HG02571 (cell line): ENCODE measurements around the gene MMP24OS.
A peak's percentile ranks its signal among the peaks of the same experiment; 100 is the strongest.

Experiments
- ATAC-seq: cut with Tn5 transposase; IDR thresholded peaks from one replicate; pipeline ENCODE4 v1.9.1; 2021; ENCODE audit warnings: mild to moderate bottlenecking, moderate library complexity; ENCODE audit not compliant: unreplicated experiment

Gene MMP24OS

DNA sequence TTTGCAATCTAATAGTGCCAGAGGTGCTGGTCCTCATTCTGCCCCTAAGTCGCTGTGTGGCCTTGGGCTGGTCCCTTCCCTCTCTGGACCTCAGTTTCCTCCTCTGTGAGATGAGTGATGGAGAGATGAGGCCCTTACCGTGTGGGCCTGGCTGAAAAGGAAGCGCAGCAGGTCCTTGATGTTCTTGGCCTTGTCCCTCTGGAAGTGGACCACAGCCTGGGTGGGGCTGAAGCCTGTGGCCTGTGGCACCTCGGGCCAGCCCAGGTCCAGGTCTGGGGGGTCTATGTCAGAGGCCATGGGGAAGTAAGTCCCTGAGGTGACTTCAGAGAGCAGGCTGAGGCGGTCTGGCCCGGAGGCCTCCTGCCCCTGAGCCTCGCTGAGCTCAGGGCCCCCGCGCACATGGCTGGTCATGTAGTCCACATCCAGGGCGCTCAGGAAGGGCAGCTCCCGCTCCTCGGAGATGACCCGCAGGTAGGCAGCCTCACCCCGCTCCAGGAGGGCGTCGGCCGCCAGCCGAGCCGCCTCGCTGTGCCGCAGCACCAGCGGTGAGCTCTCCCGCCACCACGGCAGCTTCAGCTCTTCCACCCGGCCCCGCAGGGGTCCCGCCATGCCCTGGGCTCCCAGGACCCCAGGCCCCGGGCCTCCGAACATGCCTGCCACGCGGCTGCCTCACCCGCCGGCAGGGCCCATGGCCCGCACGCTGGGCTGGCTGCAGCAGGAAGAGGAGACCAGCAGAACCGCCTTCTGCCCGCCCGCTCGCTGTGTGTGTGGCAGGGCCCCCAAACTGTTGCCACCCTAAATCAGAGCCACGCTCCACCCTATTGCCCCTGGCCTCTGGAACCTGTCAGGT, 14.0 kb upstream of the MMP24OS start, which contains the start of gene FAM83C:
TSS of gene FAM83C (minus strand) at position 772 of the 850 bp plus-strand sequence. CDS start at position 651, 121 bp downstream.
- ATAC-seq: no peak

DNA sequence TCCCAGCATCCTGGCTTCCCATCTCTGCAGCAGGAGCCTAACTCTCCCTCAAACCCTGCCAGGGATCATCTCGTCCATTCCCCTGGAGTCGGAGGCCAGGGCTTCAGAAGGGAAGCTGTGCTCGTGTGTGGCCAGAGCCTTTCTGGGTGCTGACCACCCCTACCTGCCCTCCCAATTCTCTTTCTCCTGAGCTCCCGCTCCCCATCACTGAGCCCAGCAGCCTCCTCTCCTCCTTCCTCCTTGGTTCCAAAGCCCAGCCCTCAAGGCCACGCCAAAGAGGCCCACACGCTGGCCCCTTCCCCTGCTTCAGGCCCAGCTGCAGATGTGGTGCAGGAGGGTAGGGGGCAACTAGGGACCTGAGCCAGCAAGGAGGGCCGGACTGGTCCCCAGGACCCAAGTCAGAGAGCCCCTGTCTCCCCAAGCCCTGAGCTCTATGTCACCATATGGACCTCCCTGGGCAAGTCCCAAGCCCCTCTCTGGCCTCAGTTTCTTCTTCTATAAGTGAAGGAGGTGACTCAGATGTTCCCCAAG, 13.0 kb upstream of the MMP24OS start:
- no peak for ATAC-seq

DNA sequence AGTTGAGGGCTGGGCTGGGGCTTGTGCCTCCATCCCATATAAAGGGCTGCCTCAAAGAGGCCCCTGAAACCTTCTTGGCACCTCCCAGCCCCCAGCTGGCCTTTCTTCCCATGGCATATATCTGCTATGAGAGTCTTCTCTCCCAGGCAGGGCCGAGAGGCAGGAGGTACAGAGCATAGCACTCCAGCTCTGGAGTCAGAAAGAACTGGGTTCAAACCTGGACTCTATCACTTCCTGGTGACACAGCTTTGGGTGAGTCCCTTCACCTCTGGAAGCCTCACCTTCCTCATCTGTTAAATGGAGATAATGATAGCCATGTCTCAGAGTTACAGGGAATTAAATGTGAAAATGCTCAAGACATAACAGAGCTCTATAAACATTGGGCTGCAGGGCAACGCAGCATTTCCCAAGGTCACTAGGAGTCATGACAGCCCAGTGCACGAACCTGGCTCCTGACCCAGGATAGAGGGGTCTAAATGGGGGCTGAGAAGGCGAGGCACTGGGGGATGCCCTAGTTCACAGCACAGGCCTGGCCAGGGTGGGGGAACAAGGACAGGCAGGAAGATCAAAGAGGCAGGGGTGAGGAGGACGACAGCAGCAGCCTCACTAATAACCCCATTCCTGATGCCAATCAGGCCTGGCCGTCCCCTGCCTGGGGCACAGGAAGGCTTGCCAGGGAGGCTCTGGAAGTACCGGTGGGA, 12.4 kb upstream of the MMP24OS start:
- ATAC-seq: no peak

DNA sequence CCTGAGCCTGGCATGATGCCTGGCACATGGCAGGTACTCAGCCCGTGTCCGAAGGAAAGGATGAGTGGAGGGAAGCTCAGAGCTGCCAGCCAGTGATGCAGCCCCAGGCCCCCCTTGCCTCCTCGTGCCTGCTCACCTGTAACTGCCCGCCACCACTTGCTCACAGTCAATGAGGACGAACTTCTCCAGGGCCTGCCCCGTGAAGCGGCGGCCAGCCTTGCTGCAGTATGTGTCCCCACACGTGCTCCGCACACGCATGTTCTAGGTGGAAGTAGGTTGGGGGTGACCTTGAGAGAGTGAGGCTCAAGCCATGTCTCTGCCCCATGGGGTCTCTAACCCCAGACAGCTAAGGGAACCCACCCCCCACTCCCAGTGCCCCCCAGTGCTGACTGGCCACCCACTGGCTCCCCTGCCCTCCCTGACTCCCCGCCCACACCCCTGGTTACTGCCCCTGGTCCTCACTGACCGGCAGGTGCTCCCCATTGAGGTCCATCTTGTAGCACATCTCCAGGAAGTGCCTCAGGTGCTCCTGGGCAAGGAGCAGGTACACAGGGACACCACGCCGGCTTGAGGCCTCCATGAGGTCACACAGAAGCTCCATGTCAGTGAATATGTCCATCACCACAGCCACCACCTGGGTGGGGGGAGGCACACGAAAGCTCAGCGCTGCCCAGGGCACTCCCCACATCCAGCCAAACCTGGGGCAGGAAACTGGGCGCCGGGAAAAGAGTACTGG, 10.6 kb upstream of the MMP24OS start:
- no peak for ATAC-seq

DNA sequence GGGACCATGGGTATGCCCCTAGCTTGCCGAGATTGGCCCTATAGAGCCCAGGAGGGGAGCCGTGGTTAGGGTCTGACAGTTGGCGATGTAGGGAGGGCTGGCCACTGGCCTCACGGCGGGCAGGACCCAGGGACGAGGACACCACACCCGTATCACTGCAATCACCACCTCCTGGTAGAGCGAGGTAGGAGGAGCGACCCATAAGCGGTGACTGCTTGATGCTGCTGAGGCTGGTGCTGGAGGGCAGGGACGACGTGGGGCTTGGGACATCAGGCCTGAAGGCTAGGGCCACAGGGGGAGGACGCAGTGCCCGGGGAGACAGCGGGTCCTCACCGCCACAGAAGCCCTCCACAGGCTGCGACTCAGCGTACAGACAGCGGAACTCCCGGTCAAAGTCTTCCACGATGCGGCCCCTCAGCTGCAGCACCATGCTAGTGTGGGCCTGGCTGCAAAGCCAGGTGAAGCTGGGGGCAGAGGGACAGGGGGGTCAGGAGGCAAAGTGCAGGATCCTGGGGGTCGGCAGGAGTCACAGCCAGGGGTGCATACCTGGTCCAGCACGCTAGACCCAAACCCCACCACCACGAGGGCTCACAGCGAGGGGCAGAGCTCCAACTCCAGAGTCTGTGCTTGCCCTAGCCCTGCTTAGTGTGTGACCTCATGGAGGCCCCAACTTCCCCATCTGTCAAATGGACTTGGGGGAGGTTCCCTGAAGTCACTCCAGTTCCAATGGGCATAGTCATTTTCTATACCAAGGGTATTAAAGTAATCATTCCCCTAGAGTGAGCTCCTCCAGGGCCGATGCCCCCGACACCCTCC, 9.8 kb upstream of the MMP24OS start:
- no peak for ATAC-seq

DNA sequence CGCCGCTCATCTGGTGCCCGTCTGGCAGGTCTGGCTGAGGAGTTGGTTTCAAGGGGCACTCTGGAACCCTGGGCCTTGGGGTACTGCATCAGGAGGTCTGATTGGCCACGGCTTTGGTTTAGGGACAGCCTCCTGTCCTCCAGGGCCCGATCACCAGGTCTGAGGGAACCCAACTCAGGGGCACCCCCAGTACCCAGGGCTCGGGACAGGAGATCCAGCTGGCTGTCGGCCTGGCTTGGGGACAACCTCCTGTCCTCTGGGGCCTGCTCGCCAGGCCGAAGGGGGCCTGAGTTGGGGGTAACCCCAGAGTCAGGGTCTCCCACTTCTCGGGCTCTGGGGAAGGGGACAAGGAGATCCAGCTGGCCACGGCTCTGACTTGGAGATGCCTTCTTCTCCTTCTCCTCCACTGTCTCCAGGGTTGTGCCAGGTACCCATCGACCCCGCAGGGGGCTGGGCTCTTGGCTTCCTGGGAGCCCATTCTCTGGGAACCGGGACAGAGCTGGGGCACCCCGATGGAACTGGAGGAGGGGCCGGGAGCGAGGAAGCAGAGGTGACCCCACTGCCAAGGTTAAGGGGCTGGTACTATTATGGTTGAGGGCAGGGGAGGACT, 9.1 kb upstream of the MMP24OS start:
- no peak for ATAC-seq

DNA sequence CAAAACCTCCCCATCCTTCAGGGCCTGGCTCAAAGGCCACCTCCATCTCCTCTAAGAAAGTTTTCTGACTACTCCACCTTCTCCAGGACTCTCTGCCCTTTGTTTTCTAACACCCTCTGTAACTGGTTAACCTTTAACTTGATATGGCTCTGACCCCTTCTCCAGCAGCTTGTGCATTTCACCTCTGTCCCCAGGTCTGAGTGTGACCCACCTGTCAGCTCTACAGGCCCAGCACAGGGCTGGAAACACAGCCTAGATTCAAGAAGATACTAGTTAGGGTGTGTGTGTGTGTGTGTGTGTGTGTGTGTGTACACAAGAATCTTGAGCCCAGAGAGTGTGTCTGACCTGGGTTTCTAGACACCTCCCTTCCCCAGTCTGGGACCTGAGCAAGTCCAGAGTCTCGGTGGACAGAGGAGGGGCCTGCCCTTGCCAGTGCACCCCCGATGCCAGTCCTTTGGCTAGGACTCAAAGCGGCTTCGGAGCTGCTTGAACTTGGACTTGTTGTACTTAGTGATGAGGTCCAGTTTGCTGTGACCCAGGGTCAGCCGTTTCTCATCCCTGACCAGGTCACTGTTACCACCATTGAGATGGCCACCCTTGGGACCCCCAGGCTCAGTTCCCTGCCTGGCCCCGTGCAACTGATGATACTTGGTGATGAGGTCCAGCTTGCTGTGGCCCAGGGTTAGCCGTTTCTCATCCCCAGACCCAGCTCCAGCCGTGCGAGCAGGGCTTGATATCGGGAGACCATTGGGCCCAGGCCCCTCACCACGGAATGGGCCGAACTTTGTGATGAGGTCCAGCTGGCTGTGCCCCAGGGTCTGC, 8.4 kb upstream of the MMP24OS start:
- ATAC-seq: no peak

DNA sequence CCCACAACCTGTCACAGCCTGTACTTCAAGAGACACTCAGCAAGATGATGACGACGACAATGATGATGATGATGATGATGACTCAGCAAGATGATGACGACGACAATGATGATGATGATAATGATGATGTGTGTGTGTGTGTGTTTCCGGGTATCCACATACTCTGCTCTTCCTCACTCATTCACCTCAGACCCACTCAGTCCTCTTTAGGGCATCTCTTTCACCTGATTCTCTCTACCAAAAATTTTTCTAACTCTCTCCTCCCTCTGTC, 7.8 kb upstream of the MMP24OS start:
- ATAC-seq: no peak

DNA sequence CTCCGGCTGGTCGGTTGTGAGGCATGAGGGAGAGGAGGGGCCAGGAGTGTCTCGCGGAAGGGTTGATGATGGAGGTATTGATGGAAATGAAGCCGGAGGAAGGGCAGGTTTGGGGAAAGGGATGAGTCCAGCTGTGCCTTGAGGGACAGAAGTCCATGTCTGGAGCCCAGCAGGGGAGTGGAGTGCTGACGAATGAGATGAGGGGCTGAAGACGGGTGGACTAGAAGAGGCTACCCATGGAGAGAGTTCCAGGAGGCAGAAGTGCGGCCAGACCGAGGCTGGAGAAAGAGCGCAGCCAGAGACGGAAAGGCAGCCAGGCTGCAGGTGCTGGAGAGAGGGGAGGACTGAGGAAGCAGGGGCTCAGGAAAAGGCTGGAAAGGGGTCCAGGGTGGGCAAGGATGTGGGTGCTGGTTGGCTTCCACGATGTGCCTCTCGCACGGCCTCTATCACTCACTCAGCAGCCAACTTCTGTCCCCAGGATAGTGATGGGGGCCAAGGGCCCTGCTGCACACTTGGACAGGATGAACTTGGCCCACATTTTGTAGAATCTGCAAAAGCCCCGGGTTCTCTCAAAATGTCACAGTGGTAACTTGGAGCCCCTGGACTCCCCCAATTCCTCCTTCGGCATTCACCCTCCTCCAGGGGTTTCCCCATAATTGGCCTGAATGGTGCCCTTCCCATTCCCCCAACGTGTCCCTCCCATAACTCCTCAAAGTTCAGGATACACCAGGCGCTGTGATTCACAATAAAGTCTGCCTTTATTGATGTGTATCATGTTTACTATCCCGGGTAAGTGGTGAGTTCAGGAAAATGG, 7.3 kb upstream of the MMP24OS start:
- ATAC-seq: no peak

DNA sequence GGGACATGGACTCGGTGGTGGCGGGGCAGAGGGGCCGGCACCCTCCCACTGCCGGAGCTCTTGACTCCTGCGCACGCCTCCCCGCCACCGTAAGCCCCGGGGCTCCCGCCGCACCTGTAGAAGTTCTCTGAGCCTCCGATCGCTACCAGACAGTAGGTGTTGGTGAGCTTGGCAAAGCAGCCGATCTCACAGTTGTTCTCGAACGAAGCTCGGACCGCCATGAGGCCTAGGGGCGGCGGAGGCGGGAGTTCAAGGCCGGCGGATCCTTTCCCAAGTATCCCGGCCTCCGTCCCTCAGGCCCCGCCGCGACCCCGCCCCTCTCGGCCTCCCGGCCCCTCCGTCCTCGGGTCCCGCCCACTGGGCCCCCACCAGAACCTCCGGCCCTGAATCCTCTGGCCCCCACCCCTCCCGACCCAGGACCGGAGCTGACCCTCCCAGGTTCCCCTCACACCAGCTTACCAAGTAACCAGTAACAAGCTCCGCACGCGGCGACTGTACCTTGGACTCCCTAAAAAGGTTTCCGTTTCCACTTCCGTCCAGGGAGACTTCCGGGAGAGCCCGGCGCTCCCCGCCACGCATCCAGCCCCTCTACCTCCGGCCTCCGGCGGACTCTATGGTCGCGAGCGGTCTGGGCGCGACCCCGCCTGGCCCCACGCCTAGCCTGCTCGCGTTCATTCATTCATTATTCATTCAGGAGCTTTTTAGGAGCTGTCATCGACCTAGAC, 6.5 kb upstream of the MMP24OS start, which contains the start of gene EIF6:
TSS of gene EIF6 (minus strand) at position 506 of the 725 bp plus-strand sequence. CDS start at position 221, 285 bp downstream.
- peak; percentile 71 for ATAC-seq

DNA sequence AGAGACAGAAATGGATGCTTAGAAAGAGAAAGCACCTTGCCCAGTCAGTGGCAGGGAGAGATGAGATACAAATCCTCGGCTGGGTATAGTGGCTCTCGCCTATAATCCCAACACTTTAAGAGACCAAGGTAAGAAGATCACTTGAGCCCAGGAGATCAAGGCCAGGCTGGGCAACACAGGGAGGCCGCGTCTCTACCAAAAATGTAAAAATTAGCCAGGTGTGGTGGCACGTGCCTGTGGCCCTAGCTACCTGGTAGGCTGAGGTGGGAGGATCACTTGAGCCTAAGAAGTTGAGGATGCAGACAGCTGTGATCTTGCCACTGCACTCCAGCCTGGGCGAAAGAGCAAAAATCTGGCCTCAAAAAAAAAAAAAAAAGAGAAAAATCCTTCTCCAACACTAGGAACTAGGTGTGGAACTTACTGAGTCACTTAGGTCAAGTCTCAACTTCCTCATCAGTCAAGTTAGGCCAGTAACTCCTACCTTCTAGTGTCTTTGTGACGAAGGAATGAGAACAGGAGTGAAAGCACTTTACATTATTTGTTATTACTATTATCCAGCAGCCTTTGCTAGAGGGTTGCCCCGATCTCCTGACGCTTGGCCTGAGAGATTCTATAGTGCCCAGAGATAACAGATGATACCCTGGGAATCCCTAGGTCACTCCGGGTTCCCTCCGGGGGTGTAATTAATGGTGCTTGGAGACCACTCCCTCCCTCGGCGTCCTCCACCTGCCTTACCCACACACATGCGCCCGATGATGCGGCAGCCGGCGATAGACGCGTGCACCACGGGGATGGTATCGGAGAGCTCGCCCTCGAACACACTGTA, 5.7 kb upstream of the MMP24OS start:
- ATAC-seq: peak; percentile 29

DNA sequence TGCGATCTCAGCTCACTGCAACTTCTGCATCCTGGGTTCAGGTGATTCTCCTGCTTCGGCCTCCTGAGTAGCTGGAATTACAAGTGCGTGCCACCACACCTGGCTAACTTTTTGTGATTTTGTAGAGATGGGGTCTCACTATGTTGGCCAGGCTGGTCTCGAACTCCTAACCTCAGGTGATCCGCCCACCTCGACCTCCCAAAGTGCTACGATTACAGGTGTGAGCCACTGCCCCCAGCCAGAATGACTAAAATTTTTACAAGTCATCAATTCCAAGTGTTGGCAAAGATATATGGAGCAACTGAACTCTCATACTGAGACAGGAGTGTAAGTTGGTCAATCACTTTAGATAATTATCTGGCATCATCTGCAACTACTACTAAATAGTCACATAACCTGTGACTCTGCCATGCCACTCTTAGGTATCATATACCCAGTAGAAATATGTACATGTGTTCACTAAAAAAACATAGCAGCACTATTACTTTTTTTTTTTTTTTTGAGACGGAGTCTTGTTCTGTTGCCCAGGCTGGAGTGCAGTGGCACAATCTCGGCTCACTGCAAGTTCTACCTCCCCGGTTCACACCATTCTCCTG, 3.7 kb upstream of the MMP24OS start:
- ATAC-seq: no peak

DNA sequence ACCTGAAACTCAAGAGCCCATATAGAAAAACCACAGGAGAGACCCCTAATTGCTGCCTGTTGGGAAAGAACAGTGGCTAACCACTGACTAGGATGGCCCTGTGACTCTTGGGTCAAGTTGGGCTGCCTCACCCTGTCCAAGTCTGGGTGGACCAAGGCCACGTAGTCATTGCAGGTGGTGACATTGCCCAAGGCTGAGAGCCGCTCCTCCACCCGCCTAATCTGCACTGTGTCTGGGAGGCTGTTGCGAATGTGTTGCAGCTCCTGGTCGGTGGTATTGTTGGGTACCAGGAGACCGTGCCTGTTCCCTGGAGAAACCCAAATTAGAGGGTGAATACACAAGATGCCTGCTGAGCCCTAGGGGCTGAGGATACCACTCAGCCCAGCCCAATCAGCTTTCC, 2.6 kb upstream of the MMP24OS start:
- no peak for ATAC-seq

DNA sequence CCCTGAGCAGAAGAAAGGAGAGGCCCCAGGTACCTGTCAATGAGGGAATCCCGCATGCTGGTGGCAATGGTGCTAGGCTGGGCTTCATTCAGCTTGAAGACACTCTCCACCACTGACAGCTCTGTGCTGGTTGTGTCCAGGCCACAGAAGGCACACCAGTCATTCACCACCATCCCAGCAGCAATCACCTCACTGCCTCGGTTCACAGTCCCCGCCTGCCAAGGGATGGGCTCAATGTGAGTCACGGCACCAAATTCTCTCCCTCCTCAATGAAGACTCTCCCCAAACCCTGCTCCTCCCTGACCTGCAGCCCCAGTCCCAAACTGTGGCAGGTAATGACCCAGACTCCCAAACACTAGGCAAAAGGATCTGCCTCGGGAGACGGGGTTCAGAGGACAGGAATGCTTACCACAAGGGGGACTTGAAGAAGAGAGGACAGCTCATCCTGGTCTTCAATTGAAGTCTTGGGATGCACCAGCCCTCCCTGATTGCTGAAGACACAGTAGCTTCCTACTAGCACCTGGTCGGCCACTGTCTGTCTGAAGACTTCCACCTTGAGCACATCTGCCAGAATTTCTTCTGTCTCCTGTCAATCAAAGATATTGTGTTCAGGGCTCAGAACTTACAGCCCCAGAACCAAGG, 1.7 kb upstream of the MMP24OS start:
- no peak for ATAC-seq

DNA sequence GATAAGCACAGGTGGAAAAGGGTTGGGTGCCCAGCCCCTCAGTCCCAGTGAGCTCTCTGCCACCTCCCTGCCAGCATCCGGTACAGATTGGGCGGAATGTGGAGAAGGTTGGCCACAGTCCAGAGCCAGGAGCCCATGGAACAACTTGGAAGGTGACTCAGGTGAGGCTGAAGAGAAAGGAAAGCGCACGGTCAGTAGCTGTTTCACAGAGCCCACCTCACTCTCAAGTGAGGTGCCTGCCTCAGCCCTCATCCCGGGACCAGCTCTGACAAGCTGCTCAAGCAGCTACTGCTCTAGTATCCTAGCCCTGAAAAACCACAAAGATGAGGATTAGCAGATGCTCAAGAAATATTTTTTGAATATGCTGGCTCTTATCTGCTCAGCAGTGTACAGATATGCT, 1.1 kb upstream of the MMP24OS start:
- ATAC-seq: no peak

DNA sequence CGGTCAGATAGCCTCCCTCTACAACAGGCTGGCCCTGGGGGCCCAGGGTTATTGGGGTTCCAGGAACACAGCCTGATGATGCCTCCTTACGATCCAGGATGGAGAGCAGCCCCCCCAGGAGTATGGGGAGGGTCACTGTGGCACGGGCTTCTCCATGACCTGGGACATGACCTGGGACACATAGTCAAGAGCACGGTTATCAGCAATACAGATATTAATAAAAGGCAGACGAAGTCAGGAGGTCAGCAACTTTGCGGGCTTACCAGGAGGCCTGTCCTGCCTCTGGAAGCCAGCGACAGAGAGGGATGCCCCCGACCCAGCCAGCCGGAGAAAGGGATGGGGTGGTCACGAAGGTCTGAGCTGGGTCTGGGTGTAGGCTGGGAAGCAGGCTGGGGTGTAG, 795 bp downstream of the MMP24OS start:
- no peak for ATAC-seq
